Aorta (tissue), 5 donors: ENCODE measurements around the gene AGFG1. TPM values are rescaled to one million over a fixed set of nuclear protein-coding genes. Genes with fewer than 3 reads are reported as not detected.

Experiments used
- ATAC-seq: fragments of 200-7000 bp; cut with Tn5 transposase; one replicate; pipeline ENCODE4 v1.9.1; 2022; ENCODE audit warnings: moderate library complexity; ENCODE audit not compliant: low FRiP score
- DNase-seq, 2 donors: peaks; one replicate each; pipeline ENCODE4 v3.0.0-alpha.2; 2020
- H3K27ac ChIP-seq, 2 donors: one replicate each; pipeline ENCODE4 v1.5.1; 2013; ENCODE audit warnings: low read length in 2 of 2, mild to moderate bottlenecking in 2 of 2, moderate library complexity in 2 of 2, control low read depth in 1 of 2, inconsistent platforms in 1 of 2, low read depth in 1 of 2
- H3K27me3 ChIP-seq, 2 donors: one replicate each; pipeline ENCODE4 v1.6.1; 2013; ENCODE audit warnings: control low read depth in 1 of 2, low read length in 1 of 2, mild to moderate bottlenecking in 1 of 2, moderate library complexity in 1 of 2; ENCODE audit not compliant: insufficient read depth in 2 of 2, control insufficient read depth in 1 of 2
- H3K36me3 ChIP-seq, 2 donors: one replicate each; pipeline ENCODE4 v1.6.1; 2013; ENCODE audit warnings: control low read depth in 1 of 2, low read length in 1 of 2, mild to moderate bottlenecking in 1 of 2; ENCODE audit not compliant: insufficient read depth in 2 of 2, control insufficient read depth in 1 of 2
- H3K4me1 ChIP-seq, 2 donors: one replicate each; pipeline ENCODE4 v1.6.1; 2013; ENCODE audit warnings: low read length in 2 of 2, control low read depth in 1 of 2, mild to moderate bottlenecking in 1 of 2, moderate library complexity in 1 of 2; ENCODE audit not compliant: insufficient read depth in 2 of 2, control insufficient read depth in 1 of 2
- H3K4me3 ChIP-seq, 2 donors: one replicate each; pipeline ENCODE4 v1.5.1; 2013; ENCODE audit warnings: low read length in 2 of 2, control low read depth in 1 of 2, mild to moderate bottlenecking in 1 of 2
- H3K9me3 ChIP-seq: one replicate; pipeline ENCODE4 v1.6.1; 2013; ENCODE audit warnings: mild to moderate bottlenecking, low read length; ENCODE audit not compliant: control insufficient read depth
- WGBS, 2 donors: extraction: QIAGEN DNeasy Blood & Tissue Kit; methylation state at CpG; one replicate each; pipeline ENCODE4 v1.1.7; 2013; 5-methylcytosine and 5-hydroxymethylcytosine counted together
- intact Hi-C, 2 donors: fragments of 100-400 bp; cut with DNase I; formaldehyde crosslinking; loops; one replicate each; pipeline versions ENCODE4 v1.14.2 to v1.15.0; 2022
- long read RNA-seq, 2 donors: library from polyadenylated mRNA; unstranded; transcript quantifications; one replicate each; pipeline ENCODE4 v2.0.0, GENCODE V29; 2020 to 2021
- polyA plus RNA-seq, 2 donors: library from polyadenylated mRNA; stranded (reverse); fragments of 200-250 nt; gene quantifications; one replicate each; pipeline ENCODE4 v1.2.3, GENCODE V29; 2013
- total RNA-seq, 2 donors: library from RNA; stranded (reverse); fragmentation: NEBNext Ultra II Directional; extraction: Animal tissue kit (Norgen Biotek cat#: 25700); gene quantifications; one replicate each; pipeline ENCODE4 v1.2.1, GENCODE V29; 2021
- donor health status: healthy with polysubstance abuse.
- donor health status: Bipolar disorder and iron deficiency.
- donor health status: DM: no; HTN: no; CAD: no.
- donor health status: DM: no; HTN: no; CAD: no.
- donor health status: DM: yes; HTN: yes; CAD: no.

AGFG1 gene
- total RNA-seq (10 to 100 TPM; 81.3 to 82.9 TPM), polyA plus RNA-seq (10 to 100 TPM; 27.0 to 30.8 TPM)
- long read RNA-seq, donor 1, partial matches to known transcripts, result 0 of 6 reads
- long read RNA-seq, donor 1, other reads (novel, unspliced or antisense), result 6 of 6 reads
- long read RNA-seq, donor 2, full-length matches to known transcripts, result 14 of 33 reads
- long read RNA-seq, donor 2, partial matches to known transcripts, result 4 of 33 reads
- long read RNA-seq, donor 2, other reads (novel, unspliced or antisense), result 15 of 33 reads

- Histone ChIP-seq H3K9me3 (no peaks in the 10 kb centered on the region), H3K27ac (peak within 1 kb of the TSS; percentile 49 to 85), H3K4me1 (peaks cover 0 to 2% of the 10 kb centered on the region in 2 donors), H3K36me3 (no peaks in the 10 kb centered on the region), H3K4me3 (peak within 1 kb of the TSS; percentile 85 to 98), H3K27me3 (no peaks in the 10 kb centered on the region)
- DNase-seq (peak; percentile 87 to 95), ATAC-seq (peak; percentile 95)
- intact Hi-C loops, result loop anchor here (5.0 to 10.0 kb wide), 3 partner anchors 45 to 293 kb away; no protein-coding TSS in a partner anchor
- WGBS, 2 donors, result 0% methylated on average over 22 to 28 of the region's 28 CpGs
Observed at GRCh38 chr2:227471924-227472264, at the start of gene AGFG1. Gene AGFG1 (plus strand): TSS chr2:227472156. CDS start chr2:227472422, 266 bp downstream.

- 56 to 69% methylated on average over 10 of the region's 10 CpGs for WGBS, 2 donors
- no peaks in the 10 kb centered on the region for H3K27me3 ChIP-seq
- H3K4me1 ChIP-seq, result no peaks in the 10 kb centered on the region
- no peaks in the 10 kb centered on the region for H3K9me3 ChIP-seq
- H3K4me3 ChIP-seq, result no peak overlapping the region
- no peaks in the 10 kb centered on the region for H3K36me3 ChIP-seq
- ATAC-seq (no peak), DNase-seq (no peak)
- H3K27ac ChIP-seq, result no peak overlapping the region
- intact Hi-C loops, result no loop called here
Observed at GRCh38 chr2:227423656-227424499, 48.1 kb upstream of the AGFG1 start.

GRCh38 chr2:227428731-227429285 lies 43.1 kb upstream of the AGFG1 start:
- ATAC-seq, result no peak
- intact Hi-C loops, result no loop called here
- whole genome bisulfite sequencing, 2 donors, result 71 to 80% methylated on average over 8 of the region's 8 CpGs

GRCh38 chr2:227430639-227431038 lies 41.3 kb upstream of the AGFG1 start:
- Histone ChIP-seq H3K27me3 (no peaks in the 10 kb centered on the region), H3K36me3 (no peaks in the 10 kb centered on the region), H3K4me1 (no peaks in the 10 kb centered on the region), H3K4me3 (no peak overlapping the region), H3K9me3 (peaks cover 3% of the 10 kb centered on the region), H3K27ac (no peak overlapping the region)
- ATAC-seq, result no peak
- intact Hi-C loops, result no loop called here
- WGBS, 2 donors, result 57 to 62% methylated on average over 3 of the region's 3 CpGs
- DNase-seq, result no peak

More at GRCh38 chr2:227428731-227429285, 43.1 kb upstream of the AGFG1 start:
- Histone ChIP-seq H3K4me1 (no peaks in the 10 kb centered on the region), H3K4me3 (no peak overlapping the region), H3K27ac (no peak overlapping the region), H3K27me3 (no peaks in the 10 kb centered on the region), H3K9me3 (peaks cover 3% of the 10 kb centered on the region), H3K36me3 (no peaks in the 10 kb centered on the region)
- DNase-seq, result no peak

GRCh38 chr2:227433171-227433570 lies 38.8 kb upstream of the AGFG1 start:
- H3K27ac ChIP-seq, result no peak overlapping the region
- no peaks in the 10 kb centered on the region for H3K4me1 ChIP-seq
- intact Hi-C loops, result no loop called here
- DNase-seq (no peak), ATAC-seq (no peak)
- H3K4me3 ChIP-seq, result no peak overlapping the region
- H3K9me3 ChIP-seq, result peaks cover 3% of the 10 kb centered on the region
- H3K27me3 ChIP-seq, result no peaks in the 10 kb centered on the region
- 68 to 91% methylated on average over 2 of the region's 2 CpGs for WGBS, 2 donors
- no peaks in the 10 kb centered on the region for H3K36me3 ChIP-seq

GRCh38 chr2:227436436-227437174 lies 35.4 kb upstream of the AGFG1 start:
- no peak overlapping the region for H3K27ac ChIP-seq
- ATAC-seq (no peak), DNase-seq (no peak)
- no peak overlapping the region for H3K4me3 ChIP-seq
- H3K9me3 ChIP-seq, result peaks cover 3% of the 10 kb centered on the region
- no peaks in the 10 kb centered on the region for H3K36me3 ChIP-seq
- intact Hi-C loops, result no loop called here
- H3K27me3 ChIP-seq, result no peaks in the 10 kb centered on the region
- H3K4me1 ChIP-seq, result no peaks in the 10 kb centered on the region
- 64 to 68% methylated on average over 7 of the region's 7 CpGs for WGBS, 2 donors

- H3K27ac ChIP-seq, result no peak overlapping the region
- H3K4me1 ChIP-seq, result no peaks in the 10 kb centered on the region
- intact Hi-C loops, result no loop called here
- DNase-seq, result no peak
- H3K27me3 ChIP-seq, result no peaks in the 10 kb centered on the region
- no peaks in the 10 kb centered on the region for H3K36me3 ChIP-seq
- H3K4me3 ChIP-seq, result no peak overlapping the region
- no peaks in the 10 kb centered on the region for H3K9me3 ChIP-seq
- no peak for ATAC-seq
- whole genome bisulfite sequencing, 2 donors, result 75 to 77% methylated on average over 5 of the region's 5 CpGs
Observed at GRCh38 chr2:227439214-227439613, 32.7 kb upstream of the AGFG1 start.

- no peaks in the 10 kb centered on the region for H3K9me3 ChIP-seq
- no peak overlapping the region for H3K27ac ChIP-seq
- 82 to 90% methylated on average over 1 of the region's 1 CpG for WGBS, 2 donors
- H3K36me3 ChIP-seq, result no peaks in the 10 kb centered on the region
- DNase-seq (no peak), ATAC-seq (no peak)
- no peaks in the 10 kb centered on the region for H3K27me3 ChIP-seq
- H3K4me1 ChIP-seq, result no peaks in the 10 kb centered on the region
- H3K4me3 ChIP-seq, result no peak overlapping the region
- intact Hi-C loops, result no loop called here
Observed at GRCh38 chr2:227442639-227443038, 29.3 kb upstream of the AGFG1 start.
